Tibial nerve (tissue), 3 donors: Measurements from ENCODE around the gene NUAK1.

Experiments
- CTCF ChIP-seq, 5 experiments: fragments of 200-600 bp in 3 of 5; fragments of 450-650 bp in 2 of 5; sonication (generic) in 3 of 5; IDR thresholded peaks; one replicate each; pipeline ENCODE4 v1.5.1; 2016 to 2019; ENCODE audit warnings: antibody characterized with exemption in 5 of 5, mild to moderate bottlenecking in 3 of 5, moderate library complexity in 2 of 5
- POLR2A ChIP-seq, 2 donors: fragments of 450-650 bp; IDR thresholded peaks; one replicate each; pipeline ENCODE4 v1.6.1; 2017; ENCODE audit warnings: antibody characterized with exemption in 2 of 2, mild to moderate bottlenecking in 2 of 2, moderate library complexity in 2 of 2

- no peak for TF ChIP-seq CTCF (IDR thresholded peaks at IDR 0.05)
- no peak for TF ChIP-seq POLR2A (IDR thresholded peaks at IDR 0.05)
Observed at GRCh38 chr12:106101803-106102202, 37.0 kb downstream of the NUAK1 start.
